Karpas-422 (cell line): ENCODE data around the gene KSR1. TPM values are rescaled to one million over a fixed set of nuclear protein-coding genes. Genes with fewer than 3 reads are reported as not detected.
"Not testable (repeated sequence)": the region's sequence is repeated elsewhere in the genome, so short reads cannot be mapped to it uniquely, and the experiment has no call there.

ENCODE experiments used
- DNase-seq: peaks from one replicate; pipeline ENCODE4 v3.0.0-alpha.2; 2015
- H2AFZ ChIP-seq: fragments of 200-600 bp; sonication (generic); 2 replicates; pipeline ENCODE4 v1.6.1; 2014; ENCODE audit warnings: antibody characterized with exemption, low read length, mixed read lengths
- H3K27ac ChIP-seq: fragments of 200-600 bp; sonication (generic); 2 replicates; pipeline ENCODE4 v1.5.1; 2014; ENCODE audit warnings: mild to moderate bottlenecking, low read length, moderate library complexity
- H3K27me3 ChIP-seq: fragments of 200-600 bp; sonication (generic); 2 replicates; pipeline ENCODE4 v1.6.1; 2014; ENCODE audit warnings: low read length, mixed read lengths
- H3K36me3 ChIP-seq: fragments of 200-600 bp; sonication (generic); 2 replicates; pipeline ENCODE4 v1.6.1; 2014; ENCODE audit warnings: low read length, mixed read lengths; ENCODE audit not compliant: insufficient read depth
- H3K4me1 ChIP-seq: fragments of 200-600 bp; sonication (generic); 2 replicates; pipeline ENCODE4 v1.6.1; 2014; ENCODE audit warnings: mild to moderate bottlenecking, low read length, mixed read lengths
- H3K4me2 ChIP-seq: fragments of 200-600 bp; sonication (generic); 2 replicates; pipeline ENCODE4 v1.6.1; 2014; ENCODE audit warnings: low read length, low read depth, mild to moderate bottlenecking; ENCODE audit not compliant: poor library complexity, severe bottlenecking
- H3K4me3 ChIP-seq: fragments of 200-600 bp; sonication (generic); 2 replicates; pipeline ENCODE4 v1.5.1; 2014; ENCODE audit warnings: mild to moderate bottlenecking, antibody characterized with exemption, low read length, mixed read lengths
- H3K79me2 ChIP-seq: fragments of 200-600 bp; sonication (generic); 2 replicates; pipeline ENCODE4 v1.6.1; 2014; ENCODE audit warnings: mild to moderate bottlenecking, low read length, mixed read lengths
- H3K9ac ChIP-seq: fragments of 200-600 bp; sonication (generic); 2 replicates; pipeline ENCODE4 v1.6.0; 2014; ENCODE audit warnings: low read length
- H3K9me2 ChIP-seq: fragments of 200-600 bp; sonication (generic), shearing (Covaris generic); replicated peaks from 2 replicates; pipeline ENCODE4 v1.6.0; 2014; ENCODE audit warnings: mild to moderate bottlenecking, low read length, moderate library complexity; ENCODE audit not compliant: insufficient read depth
- H3K9me3 ChIP-seq: fragments of 300-700, 200-600 bp; sonication (generic); 2 replicates; pipeline ENCODE4 v1.6.1; 2014; ENCODE audit warnings: low read length, mixed read lengths
- H4K20me1 ChIP-seq: fragments of 200-600 bp; sonication (generic); 2 replicates; pipeline ENCODE4 v1.6.1; 2014; ENCODE audit warnings: mild to moderate bottlenecking, antibody characterized with exemption, low read length, low read depth; ENCODE audit not compliant: insufficient read depth
- total RNA-seq: library from RNA; depleted of rRNA; stranded (reverse); fragments of >200 nt; shearing (Covaris generic); gene quantifications from 2 replicates; pipeline ENCODE4 v1.2.3, GENCODE V29; 2014; ENCODE audit warnings: low replicate concordance

The KSR1 gene
- total RNA-seq, 1 experiment from 2014 or later: 0.52 TPM

GRCh38 chr17:27655525-27656111 lies 199.4 kb downstream of the KSR1 start:
- H4K20me1 ChIP-seq, H3K27ac ChIP-seq, H3K9ac ChIP-seq, DNase-seq, H2AFZ ChIP-seq, H3K27me3 ChIP-seq, H3K9me2 ChIP-seq, H3K4me3 ChIP-seq, H3K79me2 ChIP-seq, H3K9me3 ChIP-seq, H3K4me2 ChIP-seq, H3K4me1 ChIP-seq, H3K36me3 ChIP-seq: not testable (repeated sequence)

- DNase-seq: not testable (repeated sequence)
These were observed 200.4 kb downstream of the KSR1 start for GRCh38 chr17:27656620-27657019.

GRCh38 chr17:27657620-27658019 lies 201.4 kb downstream of the KSR1 start:
- Histone ChIP-seq H3K9me3 (no peaks in the 10 kb centered on the region), H3K79me2 (no peaks in the 10 kb centered on the region), H2AFZ (no peak overlapping the region), H3K4me1 (peaks cover 3% of the 10 kb centered on the region; the same call in 1 of the 2 replicates), H3K9me2 (no peaks in the 10 kb centered on the region), H3K27me3 (no peaks in the 10 kb centered on the region), H3K4me3 (no peak overlapping the region), H3K4me2 (no peak overlapping the region), H3K9ac (no peak overlapping the region), H4K20me1 (no peaks in the 10 kb centered on the region), H3K27ac (no peak overlapping the region), H3K36me3 (no peaks in the 10 kb centered on the region)
- DNase-seq: peak; percentile 55

More at GRCh38 chr17:27656620-27657019, 200.4 kb downstream of the KSR1 start:
- H3K27me3 ChIP-seq, H3K27ac ChIP-seq, H3K79me2 ChIP-seq, H3K4me1 ChIP-seq, H3K4me3 ChIP-seq, H3K36me3 ChIP-seq, H3K4me2 ChIP-seq, H3K9me3 ChIP-seq, H3K9me2 ChIP-seq, H2AFZ ChIP-seq, H3K9ac ChIP-seq, H4K20me1 ChIP-seq: not testable (repeated sequence)

GRCh38 chr17:27659683-27660082 lies 203.4 kb downstream of the KSR1 start:
- Histone ChIP-seq H2AFZ (no peak overlapping the region), H3K9me2 (no peaks in the 10 kb centered on the region), H3K27me3 (no peaks in the 10 kb centered on the region), H3K4me3 (no peak overlapping the region), H3K27ac (no peak overlapping the region), H3K4me1 (no peaks in the 10 kb centered on the region), H3K36me3 (no peaks in the 10 kb centered on the region), H4K20me1 (no peaks in the 10 kb centered on the region), H3K4me2 (no peak overlapping the region), H3K9me3 (no peaks in the 10 kb centered on the region), H3K79me2 (no peaks in the 10 kb centered on the region), H3K9ac (no peak overlapping the region)
- DNase-seq: no peak

- Histone ChIP-seq H3K36me3 (no peaks in the 10 kb centered on the region), H3K79me2 (no peaks in the 10 kb centered on the region), H3K4me3 (no peak overlapping the region), H3K27me3 (no peaks in the 10 kb centered on the region), H3K9ac (no peak overlapping the region), H3K9me3 (no peaks in the 10 kb centered on the region), H2AFZ (no peak overlapping the region), H3K4me2 (no peak overlapping the region), H3K4me1 (no peaks in the 10 kb centered on the region), H4K20me1 (no peaks in the 10 kb centered on the region), H3K9me2 (no peaks in the 10 kb centered on the region), H3K27ac (no peak overlapping the region)
- no peak for DNase-seq
These were observed 204.2 kb downstream of the KSR1 start for GRCh38 chr17:27660436-27660835.

- no peaks in the 10 kb centered on the region for H3K4me1 ChIP-seq
- DNase-seq: no peak
- H3K79me2 ChIP-seq: no peaks in the 10 kb centered on the region
- no peak overlapping the region for H2AFZ ChIP-seq
- H3K27me3 ChIP-seq: no peaks in the 10 kb centered on the region
- H3K9me3 ChIP-seq: no peaks in the 10 kb centered on the region
- no peaks in the 10 kb centered on the region for H3K9me2 ChIP-seq
- H3K4me2 ChIP-seq: no peak overlapping the region
- H3K4me3 ChIP-seq: no peak overlapping the region
- no peak overlapping the region for H3K27ac ChIP-seq
- H3K9ac ChIP-seq: no peak overlapping the region
- H4K20me1 ChIP-seq: no peaks in the 10 kb centered on the region
- no peaks in the 10 kb centered on the region for H3K36me3 ChIP-seq
These were observed 207.8 kb downstream of the KSR1 start for GRCh38 chr17:27663936-27664605.

GRCh38 chr17:27664606-27664965 lies 208.3 kb downstream of the KSR1 start:
- H4K20me1 ChIP-seq: no peaks in the 10 kb centered on the region
- DNase-seq: no peak
- H3K27ac ChIP-seq: no peak overlapping the region
- no peaks in the 10 kb centered on the region for H3K9me3 ChIP-seq
- no peak overlapping the region for H3K4me3 ChIP-seq
- H3K36me3 ChIP-seq: no peaks in the 10 kb centered on the region
- H3K4me1 ChIP-seq: no peaks in the 10 kb centered on the region
- H3K9ac ChIP-seq: no peak overlapping the region
- no peaks in the 10 kb centered on the region for H3K27me3 ChIP-seq
- no peaks in the 10 kb centered on the region for H3K79me2 ChIP-seq
- no peak overlapping the region for H3K4me2 ChIP-seq
- no peak overlapping the region for H2AFZ ChIP-seq
- H3K9me2 ChIP-seq: no peaks in the 10 kb centered on the region

GRCh38 chr17:27665549-27665948 lies 209.3 kb downstream of the KSR1 start:
- H3K4me2 ChIP-seq: no peak overlapping the region
- H3K27ac ChIP-seq: no peak overlapping the region
- H3K36me3 ChIP-seq: no peaks in the 10 kb centered on the region
- no peak overlapping the region for H3K4me3 ChIP-seq
- no peaks in the 10 kb centered on the region for H3K9me2 ChIP-seq
- no peaks in the 10 kb centered on the region for H3K9me3 ChIP-seq
- no peaks in the 10 kb centered on the region for H3K79me2 ChIP-seq
- no peak for DNase-seq
- H3K9ac ChIP-seq: no peak overlapping the region
- no peaks in the 10 kb centered on the region for H3K4me1 ChIP-seq
- H2AFZ ChIP-seq: no peak overlapping the region
- H3K27me3 ChIP-seq: no peaks in the 10 kb centered on the region
- H4K20me1 ChIP-seq: no peaks in the 10 kb centered on the region
